Measurements from ENCODE around the gene MFGE8.

The MFGE8 gene

GRCh38 chr15:88896333-88897033 lies 16.7 kb downstream of the MFGE8 start:
- no peak for DNase-seq (ENCODE audit: extremely low read depth, low read depth)
- no peak for TF ChIP-seq CTCF (IDR thresholded peaks at IDR 0.05; ENCODE audit: low read depth, low read length)

GRCh38 chr15:88894819-88895767 lies 18.1 kb downstream of the MFGE8 start, which contains the start of gene HAPLN3:
Gene HAPLN3, minus strand, starts transcription at chr15:88895544. Its CDS starts 8,246 bp downstream, at chr15:88887298.
- DNase-seq (ENCODE audit: extremely low read depth, low read depth), result no peak

GRCh38 chr15:88894348-88894818 lies 18.8 kb downstream of the MFGE8 start:
- DNase-seq (ENCODE audit: extremely low read depth, low read depth), result no peak
- peak; percentile 46 for TF ChIP-seq CTCF (IDR thresholded peaks at IDR 0.05; ENCODE audit: low read depth, low read length)

More at GRCh38 chr15:88894819-88895767, 18.1 kb downstream of the MFGE8 start, which contains the start of gene HAPLN3:
- TF ChIP-seq CTCF (IDR thresholded peaks at IDR 0.05; ENCODE audit: low read depth, low read length), result no peak

- no peak for DNase-seq (ENCODE audit: extremely low read depth, low read depth)
- TF ChIP-seq CTCF (IDR thresholded peaks at IDR 0.05; ENCODE audit: low read depth, low read length), result no peak
Observed at GRCh38 chr15:88891540-88892254, 21.5 kb downstream of the MFGE8 start.

GRCh38 chr15:88890495-88890894 lies 22.7 kb downstream of the MFGE8 start:
- no peak for DNase-seq (ENCODE audit: extremely low read depth, low read depth)
- TF ChIP-seq CTCF (IDR thresholded peaks at IDR 0.05; ENCODE audit: low read depth, low read length), result no peak

GRCh38 chr15:88888719-88889118 lies 24.5 kb downstream of the MFGE8 start:
- no peak for TF ChIP-seq CTCF (IDR thresholded peaks at IDR 0.05; ENCODE audit: low read depth, low read length)
- no peak for DNase-seq (ENCODE audit: extremely low read depth, low read depth)

Measured in AG09319 (cell line).